ENCODE data around the gene PROZ. TPM values are rescaled to one million over a fixed set of nuclear protein-coding genes. Genes with fewer than 3 reads are reported as not detected.

The PROZ gene, protein sequence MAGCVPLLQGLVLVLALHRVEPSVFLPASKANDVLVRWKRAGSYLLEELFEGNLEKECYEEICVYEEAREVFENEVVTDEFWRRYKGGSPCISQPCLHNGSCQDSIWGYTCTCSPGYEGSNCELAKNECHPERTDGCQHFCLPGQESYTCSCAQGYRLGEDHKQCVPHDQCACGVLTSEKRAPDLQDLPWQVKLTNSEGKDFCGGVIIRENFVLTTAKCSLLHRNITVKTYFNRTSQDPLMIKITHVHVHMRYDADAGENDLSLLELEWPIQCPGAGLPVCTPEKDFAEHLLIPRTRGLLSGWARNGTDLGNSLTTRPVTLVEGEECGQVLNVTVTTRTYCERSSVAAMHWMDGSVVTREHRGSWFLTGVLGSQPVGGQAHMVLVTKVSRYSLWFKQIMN
- total RNA-seq: under 1 TPM; 0.40 to 0.84 TPM
- polyA plus RNA-seq (2013, experiment 1 of 2): 0.53 TPM
- polyA plus RNA-seq (2013, experiment 2 of 2): not detected
- long read RNA-seq, experiment 1: 0 reads
- long read RNA-seq, experiment 2, partial matches to known transcripts: 1 of 2 reads
- long read RNA-seq, experiment 2, other reads (novel, unspliced or antisense): 1 of 2 reads
- long read RNA-seq, experiment 3, partial matches to known transcripts: 0 of 2 reads
- long read RNA-seq, experiment 3, other reads (novel, unspliced or antisense): 1 of 2 reads
- long read RNA-seq, experiment 4, partial matches to known transcripts: 0 of 2 reads
- long read RNA-seq, experiment 4, other reads (novel, unspliced or antisense): 1 of 2 reads

- no peaks in the 10 kb centered on the region for H3K36me3 ChIP-seq (ENCODE audit: control insufficient read depth, insufficient read depth, low read length)
- peaks cover 5% of the 10 kb centered on the region for H3K27me3 ChIP-seq (ENCODE audit: control insufficient read depth, insufficient read depth, low read length, poor library complexity, severe bottlenecking)
- DNase-seq: no peak
- Mint-ChIP-seq H3K4me1 (peaks cover 41% of the 10 kb centered on the region), H3K4me3 (peak within 1 kb of the TSS; percentile 4), H3K36me3 (ENCODE audit: low read depth) (peaks cover 10% of the 10 kb centered on the region), H3K9me3 (peaks cover 7% of the 10 kb centered on the region), H3K27me3 (ENCODE audit: insufficient read depth) (no peaks in the 10 kb centered on the region), H3K27ac (peak within 1 kb of the TSS; percentile 13)
- TF ChIP-seq, protein P1, sequence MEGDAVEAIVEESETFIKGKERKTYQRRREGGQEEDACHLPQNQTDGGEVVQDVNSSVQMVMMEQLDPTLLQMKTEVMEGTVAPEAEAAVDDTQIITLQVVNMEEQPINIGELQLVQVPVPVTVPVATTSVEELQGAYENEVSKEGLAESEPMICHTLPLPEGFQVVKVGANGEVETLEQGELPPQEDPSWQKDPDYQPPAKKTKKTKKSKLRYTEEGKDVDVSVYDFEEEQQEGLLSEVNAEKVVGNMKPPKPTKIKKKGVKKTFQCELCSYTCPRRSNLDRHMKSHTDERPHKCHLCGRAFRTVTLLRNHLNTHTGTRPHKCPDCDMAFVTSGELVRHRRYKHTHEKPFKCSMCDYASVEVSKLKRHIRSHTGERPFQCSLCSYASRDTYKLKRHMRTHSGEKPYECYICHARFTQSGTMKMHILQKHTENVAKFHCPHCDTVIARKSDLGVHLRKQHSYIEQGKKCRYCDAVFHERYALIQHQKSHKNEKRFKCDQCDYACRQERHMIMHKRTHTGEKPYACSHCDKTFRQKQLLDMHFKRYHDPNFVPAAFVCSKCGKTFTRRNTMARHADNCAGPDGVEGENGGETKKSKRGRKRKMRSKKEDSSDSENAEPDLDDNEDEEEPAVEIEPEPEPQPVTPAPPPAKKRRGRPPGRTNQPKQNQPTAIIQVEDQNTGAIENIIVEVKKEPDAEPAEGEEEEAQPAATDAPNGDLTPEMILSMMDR (conservative IDR thresholded peaks at IDR 0.05): no peak
- peaks cover 22% of the 10 kb centered on the region for H3K4me1 ChIP-seq (ENCODE audit: control insufficient read depth, insufficient read depth, low read length)
- H3K9me3 ChIP-seq (ENCODE audit: control insufficient read depth, low read length): peaks cover 13% of the 10 kb centered on the region
- H3K27ac ChIP-seq (ENCODE audit: low read depth, low read length): no peak within 1 kb of the TSS
- no peak within 1 kb of the TSS for H3K4me3 ChIP-seq (ENCODE audit: low read length)
- H3K9ac ChIP-seq (ENCODE audit: extremely low read depth, low read length, poor library complexity, severe bottlenecking): no peak within 1 kb of the TSS
- 72 to 76% methylated on average over 13 to 16 of the region's 16 CpGs for WGBS, 2 experiments (ENCODE audit: insufficient coverage in 1 of 2, insufficient read length in 1 of 2)
Measured at GRCh38 chr13:113157929-113158747, at the start of gene PROZ. Gene PROZ (plus strand): TSS chr13:113158648. CDS start chr13:113158661, 13 bp downstream.

DNA sequence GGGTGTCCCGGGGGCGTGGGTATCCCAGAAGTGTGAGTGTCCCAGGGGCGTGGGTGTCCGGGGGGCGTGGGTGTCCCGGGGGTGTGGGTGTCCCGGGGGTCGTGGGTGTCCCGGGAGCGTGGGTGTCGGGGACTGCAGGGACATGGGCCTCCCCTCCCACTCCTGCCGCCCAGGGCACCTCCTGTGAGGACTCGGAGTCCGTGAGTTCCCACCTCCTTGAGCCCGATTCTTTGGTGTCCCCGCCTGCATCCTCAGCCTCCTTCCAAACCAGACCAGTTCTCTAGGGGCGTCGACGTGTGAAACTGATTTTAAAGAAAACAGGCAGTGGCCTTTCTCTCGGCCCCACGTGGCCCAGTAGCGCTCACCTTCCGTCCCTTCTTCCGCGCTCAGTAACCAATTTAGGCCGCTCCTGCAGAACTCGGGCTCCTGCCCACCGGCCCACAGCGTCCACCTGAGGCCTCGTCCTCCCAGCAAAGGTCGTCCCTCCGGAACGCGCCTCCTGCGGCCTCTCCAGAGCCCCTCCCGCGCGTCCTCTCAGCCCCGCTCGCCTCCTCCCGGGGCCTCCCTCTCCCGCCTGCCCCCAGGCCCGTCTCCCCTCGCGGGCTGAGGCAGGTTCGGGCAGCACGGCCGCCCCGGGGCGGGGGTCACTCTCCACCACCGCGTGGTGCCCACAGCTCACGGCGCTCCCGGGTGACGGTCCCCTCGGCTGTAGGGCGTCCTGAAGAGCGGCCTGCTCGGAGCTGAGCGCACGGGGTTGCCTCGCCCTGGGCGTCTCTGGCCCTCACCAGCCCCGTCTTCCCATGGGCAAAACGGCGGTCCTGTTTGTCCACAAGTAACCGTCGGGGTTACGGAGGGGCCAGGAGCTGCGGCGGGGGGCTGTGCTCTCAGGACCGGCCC lies 49.0 kb upstream of the PROZ start:
- H3K4me1 ChIP-seq (ENCODE audit: control insufficient read depth, insufficient read depth, low read length): peaks cover 9% of the 10 kb centered on the region
- peak; percentile 59 for DNase-seq
- no peak overlapping the region for H3K27ac Mint-ChIP-seq
- H3K9ac ChIP-seq (ENCODE audit: extremely low read depth, low read length, poor library complexity, severe bottlenecking): no peak overlapping the region
- H3K9me3 Mint-ChIP-seq: peaks cover 8% of the 10 kb centered on the region
- H3K4me1 Mint-ChIP-seq: peaks cover 13% of the 10 kb centered on the region
- H3K27ac ChIP-seq (ENCODE audit: low read depth, low read length): no peak overlapping the region
- H3K4me3 ChIP-seq (ENCODE audit: low read length): no peak overlapping the region
- H3K9me3 ChIP-seq (ENCODE audit: control insufficient read depth, low read length): no peaks in the 10 kb centered on the region
- peak overlapping the region; percentile 44 for H3K4me3 Mint-ChIP-seq
- peaks cover 45% of the 10 kb centered on the region for H3K27me3 ChIP-seq (ENCODE audit: control insufficient read depth, insufficient read depth, low read length, poor library complexity, severe bottlenecking)
- peaks cover 25% of the 10 kb centered on the region for H3K27me3 Mint-ChIP-seq (ENCODE audit: insufficient read depth)
- 40 to 47% methylated on average over 37 to 73 of the region's 73 CpGs for WGBS, 2 experiments (ENCODE audit: insufficient coverage in 1 of 2, insufficient read length in 1 of 2)
- H3K36me3 Mint-ChIP-seq (ENCODE audit: low read depth): peaks cover 7% of the 10 kb centered on the region
- H3K36me3 ChIP-seq (ENCODE audit: control insufficient read depth, insufficient read depth, low read length): no peaks in the 10 kb centered on the region
- TF ChIP-seq, protein P1 (conservative IDR thresholded peaks at IDR 0.05): no peak

All from endodermal cell (in vitro differentiated cells).